Heart left ventricle (tissue), 16 donors: ENCODE results near the gene RAP1GDS1. TPM values are rescaled to one million over a fixed set of nuclear protein-coding genes. Genes with fewer than 3 reads are reported as not detected.

ENCODE experiments used
- ATAC-seq, 4 donors: fragments of 200-7000 bp; cut with Tn5 transposase; one replicate each; pipeline ENCODE4 v1.9.1; 2020 to 2022; ENCODE audit warnings: moderate library complexity in 4 of 4, mild to moderate bottlenecking in 3 of 4, moderate number of reproducible peaks in 1 of 4
- DNase-seq, 5 donors: peaks; one replicate each; pipeline ENCODE4 v3.0.0-alpha.2; 2020
- H3K27ac ChIP-seq, 12 donors: fragments of 200-600 bp; sonication (generic) in 4 of 12; one replicate each; pipeline versions ENCODE4 v1.5.0 to v1.8.0; 2016 to 2022; ENCODE audit warnings: mild to moderate bottlenecking in 2 of 12
- H3K27me3 ChIP-seq, 9 donors: fragments of 200-600 bp; sonication (generic) in 2 of 9; one replicate each; pipeline versions ENCODE4 v1.5.1 to v1.8.0; 2016 to 2022; ENCODE audit warnings: mild to moderate bottlenecking in 3 of 9
- H3K36me3 ChIP-seq, 9 donors: fragments of 200-600 bp; sonication (generic) in 2 of 9; one replicate each; pipeline versions ENCODE4 v1.5.0 to v1.8.0; 2018 to 2022; ENCODE audit warnings: mild to moderate bottlenecking in 2 of 9
- H3K4me1 ChIP-seq, 12 donors: fragments of 200-600 bp; sonication (generic) in 4 of 12; one replicate each; pipeline versions ENCODE4 v1.5.0 to v1.8.0; 2016 to 2022; ENCODE audit warnings: mild to moderate bottlenecking in 3 of 12
- H3K4me3 ChIP-seq, 12 donors: fragments of 200-600 bp; sonication (generic) in 4 of 12; one replicate each; pipeline versions ENCODE4 v1.5.0 to v1.8.0; 2017 to 2022; ENCODE audit warnings: mild to moderate bottlenecking in 9 of 12, moderate library complexity in 4 of 12
- H3K9me3 ChIP-seq, 12 donors: fragments of 200-600 bp; sonication (generic) in 4 of 12; one replicate each; pipeline versions ENCODE4 v1.5.0 to v1.8.0; 2016 to 2022; ENCODE audit warnings: mild to moderate bottlenecking in 1 of 12
- CTCF ChIP-seq, 12 donors: fragments of 200-600 bp; sonication (generic) in 4 of 12; IDR thresholded peaks; one replicate each; pipeline versions ENCODE4 v1.5.0 to v1.8.0; 2018 to 2022; ENCODE audit warnings: antibody characterized with exemption in 12 of 12, mild to moderate bottlenecking in 5 of 12
- POLR2A ChIP-seq, 2 donors: fragments of 450-650 bp; IDR thresholded peaks; one replicate each; pipeline ENCODE4 v1.6.1; 2017; ENCODE audit warnings: antibody characterized with exemption in 2 of 2, mild to moderate bottlenecking in 2 of 2, moderate library complexity in 2 of 2
- WGBS, 4 donors: extraction: QIAGEN DNeasy Blood & Tissue Kit in 2 of 4; methylation state at CpG; one replicate each; pipeline versions ENCODE4 v1.1.5 to v1.1.7; 2013 to 2018; 5-methylcytosine and 5-hydroxymethylcytosine counted together
- intact Hi-C, 10 donors: fragments of 100-400 bp; cut with DNase I; formaldehyde crosslinking; loops; one replicate each; pipeline versions ENCODE4 v1.11.1 to v1.14.2; 2022
- polyA plus RNA-seq, 2 donors: library from polyadenylated mRNA; stranded (reverse); fragments of 200-250 nt; gene quantifications; one replicate each; pipeline ENCODE4 v1.2.3, GENCODE V29; 2013
- total RNA-seq, 9 donors: library from RNA; depleted of rRNA in 2 of 9; stranded (reverse); fragments of >200 nt in 2 of 9; fragmentation: NEBNext Ultra II Directional in 3 of 9; extraction: Animal tissue kit (Norgen Biotek cat#: 25700) in 3 of 9; gene quantifications; one replicate each; pipeline versions ENCODE4 v1.1.0 to v1.2.4, GENCODE V29; 2016 to 2023
- donor health status: ischemic (EF 13 %, LVEDD 7.1; RV severe dilation, severe dysfunction).
- donor health status: healthy with polysubstance abuse.
- donor health status: DM: no; HTN: yes; CAD: no.
- donor health status: DM: no; HTN: no; CAD: no.
- donor health status: ischemic (EF 25% LVEDD 6.9; RV normal size, moderate dysfunction).
- donor health status: ischemic (EF 25% LVEDD 5.7; RV mildly dilated, moderate dysfunction).
- donor health status: healthy.
- donor health status: DM: yes; HTN: yes; CAD: no.
- donor health status: ischemic (EF 35%, LVEDD 5.7; RV mildly dilated, moderate dysfunction).
- donor health status: nonischemic (EF 11% LVEDD 7.7; RV severe dilation, severe dysfunction).
- donor health status: DM: yes; HTN: yes; CAD: no.
- donor health status: PGD.
- donor health status: ischemic (EF 29% LVEDD 5.4; RV normal size, mild dysfunction).
- donor health status: nonischemic (EF 23%, LVEDD 6.1; RV moderate dilation, normal function).

The RAP1GDS1 gene
- total and polyA plus RNA-seq, 11 donors, result 4.2 to 26.6 (median 12.5) TPM

- Histone ChIP-seq H3K4me1 (peaks cover 0 to 20% (median 10%) of the 10 kb centered on the region in 12 donors), H3K4me3 (peak overlapping the region in 11 of 12 donors; percentile 20 to 53 (median 45)), H3K36me3 (peaks cover 0 to 3% (median 0%) of the 10 kb centered on the region in 9 donors), H3K27ac (no peak overlapping the region), H3K9me3 (no peaks in the 10 kb centered on the region), H3K27me3 (no peaks in the 10 kb centered on the region)
- WGBS, 4 donors, result 2 to 3% (median 3%) methylated on average over 20 of the region's 20 CpGs
- DNase-seq (peak; percentile 66 to 78 (median 73)), ATAC-seq (peak; percentile 58 to 97 (median 92))
- TF ChIP-seq POLR2A (IDR thresholded peaks at IDR 0.05) (no peak), CTCF (IDR thresholded peaks at IDR 0.05) (peak; percentile 57 to 82 (median 71))
- intact Hi-C loops, result loop anchor here in 8 of 10 donors (5.0 to 10.0 kb wide), 11 partner anchors 157 to 997 kb away; partner anchors contain the start of gene TSPAN5 (in 1 of the 8)
Measured at GRCh38 chr4:98467627-98468072, 206.5 kb downstream of the RAP1GDS1 start.

- Histone ChIP-seq H3K9me3 (no peaks in the 10 kb centered on the region), H3K27ac (peak overlapping the region in 2 of 12 donors; percentile 12 to 46), H3K4me3 (no peak overlapping the region), H3K36me3 (peaks cover 0 to 3% (median 0%) of the 10 kb centered on the region in 9 donors), H3K27me3 (no peaks in the 10 kb centered on the region), H3K4me1 (peaks cover 0 to 20% (median 10%) of the 10 kb centered on the region in 12 donors)
- WGBS, 4 donors, result 32 to 54% (median 39%) methylated on average over 6 of the region's 6 CpGs
- ATAC-seq, result peak in 2 of 4 donors; percentile 33 to 57
- intact Hi-C loops, result loop anchor here in 8 of 10 donors (5.0 to 10.0 kb wide), 11 partner anchors 156 to 996 kb away; partner anchors contain the start of gene TSPAN5 (in 1 of the 8)
- no peak for TF ChIP-seq POLR2A (IDR thresholded peaks at IDR 0.05)
- TF ChIP-seq CTCF (IDR thresholded peaks at IDR 0.05), result no peak
- peak in 3 of 5 donors; percentile 45 to 56 (median 51) for DNase-seq
Measured at GRCh38 chr4:98468709-98469108, 207.5 kb downstream of the RAP1GDS1 start.

GRCh38 chr4:98469771-98470170 is 208.6 kb downstream of the RAP1GDS1 start:
- no peak overlapping the region for H3K27ac ChIP-seq
- TF ChIP-seq POLR2A (IDR thresholded peaks at IDR 0.05), result no peak
- no peak for TF ChIP-seq CTCF (IDR thresholded peaks at IDR 0.05)

GRCh38 chr4:98470366-98470765 is 209.2 kb downstream of the RAP1GDS1 start:
- TF ChIP-seq CTCF (IDR thresholded peaks at IDR 0.05) (no peak), POLR2A (IDR thresholded peaks at IDR 0.05) (no peak)
- Histone ChIP-seq H3K9me3 (no peaks in the 10 kb centered on the region), H3K4me3 (no peak overlapping the region), H3K27me3 (no peaks in the 10 kb centered on the region), H3K27ac (peak overlapping the region in 1 of 12 donors; percentile 2), H3K4me1 (peaks cover 0 to 20% (median 10%) of the 10 kb centered on the region in 12 donors), H3K36me3 (peaks cover 0 to 3% (median 0%) of the 10 kb centered on the region in 9 donors)
- intact Hi-C loops, result loop anchor here in 1 of 10 donors (10.0 kb wide), 1 partner anchor 464 kb away; no protein-coding TSS in a partner anchor
- no peak for ATAC-seq
- WGBS, 4 donors, result 83 to 89% (median 87%) methylated on average over 3 of the region's 3 CpGs
- no peak for DNase-seq

More at GRCh38 chr4:98469771-98470170, 208.6 kb downstream of the RAP1GDS1 start:
- peaks cover 0 to 20% (median 10%) of the 10 kb centered on the region in 12 donors for H3K4me1 ChIP-seq
- intact Hi-C loops, result loop anchor here in 8 of 10 donors (5.0 to 10.0 kb wide), 11 partner anchors 155 to 995 kb away; partner anchors contain the start of gene TSPAN5 (in 1 of the 8)
- peaks cover 0 to 3% (median 0%) of the 10 kb centered on the region in 9 donors for H3K36me3 ChIP-seq
- H3K9me3 ChIP-seq, result no peaks in the 10 kb centered on the region
- 55 to 72% (median 64%) methylated on average over 2 of the region's 2 CpGs for WGBS, 4 donors
- H3K27me3 ChIP-seq, result no peaks in the 10 kb centered on the region
- H3K4me3 ChIP-seq, result no peak overlapping the region
- ATAC-seq (no peak), DNase-seq (no peak)
